ENCODE data around the gene GBX2. TPM values are rescaled to one million over a fixed set of nuclear protein-coding genes. Genes with fewer than 3 reads are reported as not detected.

Gene GBX2
- total and polyA plus RNA-seq, 9 of the 15 experiments (the other 6 are each of a cell fraction or from before 2014, with no cell fraction given) = 0.03 to 0.53 (median 0.27) TPM; not detected in 1

DNA sequence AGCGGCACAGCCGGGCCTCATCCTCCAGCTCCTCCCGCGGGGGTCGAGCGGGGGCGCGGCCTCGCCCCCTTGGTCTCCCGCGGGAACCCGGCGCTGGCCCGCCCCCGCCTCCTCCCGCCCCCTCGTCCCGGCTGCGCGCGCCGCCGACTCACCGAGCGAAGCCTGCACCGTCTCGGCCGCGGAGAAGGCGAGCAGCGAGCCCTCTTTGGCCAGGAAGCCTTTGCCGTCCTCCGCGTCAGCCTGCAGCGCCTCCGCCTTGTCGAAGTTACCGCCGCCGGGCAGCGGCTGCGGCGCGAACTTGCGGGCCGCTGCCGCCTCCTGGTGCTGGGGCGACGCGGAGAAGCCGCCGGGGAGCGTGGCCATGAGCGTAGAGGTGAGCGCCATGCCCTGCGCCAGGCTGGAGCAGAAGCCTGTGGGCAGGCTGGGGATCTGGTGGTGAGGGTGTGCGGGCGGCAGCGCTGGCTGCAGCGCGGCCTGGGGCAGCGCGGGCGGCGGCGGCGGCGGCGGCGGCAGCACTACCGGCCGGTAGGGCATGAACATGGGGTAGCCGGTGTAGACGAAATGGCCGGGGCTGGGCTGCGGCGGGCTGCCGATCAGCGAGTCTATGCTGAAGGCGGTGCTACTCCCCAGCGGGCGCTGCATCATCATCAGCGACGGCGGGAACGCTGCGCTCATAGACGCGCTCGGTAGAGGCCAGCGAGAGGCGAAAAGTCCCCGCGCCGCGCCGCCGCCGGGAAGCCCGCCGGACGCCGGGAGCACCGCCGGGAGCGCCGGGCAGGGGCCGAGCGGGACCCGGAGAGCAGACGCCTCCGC is 683 bp downstream of the GBX2 start:
- Histone ChIP-seq H3K27me3 (ENCODE audit: control insufficient read depth in 2 of 2, insufficient read depth in 2 of 2, low read length in 2 of 2) (peaks cover 0 to 7% of the 10 kb centered on the region in 2 experiments; a peak in 2 of 5 replicates), H3K36me3 (ENCODE audit: control insufficient read depth, insufficient read depth, low read length) (no peaks in the 10 kb centered on the region), H3K4me2 (ENCODE audit: insufficient read depth, low read length) (peak overlapping the region; percentile 66; the same call in 1 of the 2 replicates), H3K9me1 (ENCODE audit: control insufficient read depth, insufficient read depth, low read length) (no peaks in the 10 kb centered on the region), H2AFZ (ENCODE audit: low read depth, low read length) (peak overlapping the region; percentile 81), H3K4me1 (replicated peaks in 1 of 2; ENCODE audit: control insufficient read depth in 2 of 2, insufficient read depth in 2 of 2, low read length in 2 of 2) (peaks cover 0 to 25% of the 10 kb centered on the region in 2 experiments; a peak in 2 of 5 replicates), H3K4me3 (peak overlapping the region; percentile 46), H3K27ac (ENCODE audit: extremely low read depth, low read depth, low read length) (no peak overlapping the region), H3K79me2 (ENCODE audit: control insufficient read depth, insufficient read depth, low read length) (no peaks in the 10 kb centered on the region), H4K20me1 (replicated peaks; ENCODE audit: control insufficient read depth, insufficient read depth, low read length) (no peaks in the 10 kb centered on the region), H3K9me3 (replicated peaks; ENCODE audit: control insufficient read depth, insufficient read depth, low read depth, low read length) (no peaks in the 10 kb centered on the region), H3K9ac (ENCODE audit: insufficient read depth in 1 of 2, low read depth in 2 of 2, low read length in 2 of 2) (peak overlapping the region in 1 of 2 experiments; percentile 89; a peak in 2 of 4 replicates)
- POLR2A ChIA-PET = interaction anchor here (0.7 to 0.8 kb wide), 2 partner anchors 40 to 621 kb away, joined by 3 read pairs; no protein-coding TSS in a partner anchor
- peak; percentile 33 to 65 (median 52) for DNase-seq (ENCODE audit: extremely low read depth in 1 of 4, low spot score in 3 of 4)
- no peak for FAIRE-seq
- 3% methylated on average over 23 of the region's 112 CpGs for WGBS (ENCODE audit: insufficient coverage, low coverage, missing lambda C conversion rate)
- ATAC-seq = peak; percentile 72
- BruUV-seq (replicated peaks) = no TSS peak
- in situ Hi-C loops (cut with MboI) (no loop called here), intact Hi-C loops (cut with micrococcal nuclease) (no loop called here)
- CTCF ChIA-PET (ENCODE audit: low intra/inter-chr PET ratio) = interaction anchor here (1.1 to 1.3 kb wide), 2 partner anchors 389 to 402 kb away, joined by 3 to 5 read pairs; no protein-coding TSS in a partner anchor
- TF ChIP-seq ZZZ3 (IDR thresholded peaks at IDR 0.05) (no peak), ATF1 (CRISPR knock-in tag; IDR thresholded peaks at IDR 0.05) (no peak), ATF1 (tag; IDR thresholded peaks at IDR 0.05) (peak; percentile 13; the same call in 1 of the 2 replicates), MCM7 (IDR thresholded peaks at IDR 0.05) (no peak), EGR1 (conservative IDR thresholded peaks at IDR 0.05) (peak; percentile 54), RHOXF2B (CRISPR knock-in tag; conservative IDR thresholded peaks at IDR 0.05) (no peak), ZFP30 (CRISPR knock-in tag; IDR thresholded peaks at IDR 0.05; ENCODE audit: borderline replicate concordance) (no peak), CREB1 (IDR thresholded peaks at IDR 0.05) (peak; percentile 17; the same call in 1 of the 2 replicates), CREB1 (CRISPR knock-in tag; IDR thresholded peaks at IDR 0.05) (0 out of 2 replicates have a peak, but pooled peaks have one; percentile 11), NFE2 (IDR thresholded peaks at IDR 0.05; ENCODE audit: low read depth) (no peak), ZFPM2 (CRISPR knock-in tag; IDR thresholded peaks at IDR 0.05) (no peak), HES1 (IDR thresholded peaks at IDR 0.05; ENCODE audit: low read depth) (no peak), ZNF507 (tag; conservative IDR thresholded peaks at IDR 0.05) (no peak), HEY1 (CRISPR knock-in tag; IDR thresholded peaks at IDR 0.05; ENCODE audit: borderline replicate concordance) (no peak), SMAD1 (IDR thresholded peaks at IDR 0.05; ENCODE audit: low read depth, low read length, partially characterized antibody) (no peak), FOXM1 (IDR thresholded peaks at IDR 0.05; ENCODE audit: low read depth) (no peak), FOXM1 (CRISPR knock-in tag; IDR thresholded peaks at IDR 0.05; ENCODE audit: low read depth) (no peak), CHD2 (IDR thresholded peaks at IDR 0.05; ENCODE audit: low read depth, low read length) (no peak)
- TF ChIP-seq, protein P1, sequence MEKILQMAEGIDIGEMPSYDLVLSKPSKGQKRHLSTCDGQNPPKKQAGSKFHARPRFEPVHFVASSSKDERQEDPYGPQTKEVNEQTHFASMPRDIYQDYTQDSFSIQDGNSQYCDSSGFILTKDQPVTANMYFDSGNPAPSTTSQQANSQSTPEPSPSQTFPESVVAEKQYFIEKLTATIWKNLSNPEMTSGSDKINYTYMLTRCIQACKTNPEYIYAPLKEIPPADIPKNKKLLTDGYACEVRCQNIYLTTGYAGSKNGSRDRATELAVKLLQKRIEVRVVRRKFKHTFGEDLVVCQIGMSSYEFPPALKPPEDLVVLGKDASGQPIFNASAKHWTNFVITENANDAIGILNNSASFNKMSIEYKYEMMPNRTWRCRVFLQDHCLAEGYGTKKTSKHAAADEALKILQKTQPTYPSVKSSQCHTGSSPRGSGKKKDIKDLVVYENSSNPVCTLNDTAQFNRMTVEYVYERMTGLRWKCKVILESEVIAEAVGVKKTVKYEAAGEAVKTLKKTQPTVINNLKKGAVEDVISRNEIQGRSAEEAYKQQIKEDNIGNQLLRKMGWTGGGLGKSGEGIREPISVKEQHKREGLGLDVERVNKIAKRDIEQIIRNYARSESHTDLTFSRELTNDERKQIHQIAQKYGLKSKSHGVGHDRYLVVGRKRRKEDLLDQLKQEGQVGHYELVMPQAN (IDR thresholded peaks at IDR 0.05; ENCODE audit: borderline replicate concordance) = no peak

Measured in K562 (cell line).